ENCODE data around the gene PWWP2A. TPM values are rescaled to one million over a fixed set of nuclear protein-coding genes. Genes with fewer than 3 reads are reported as not detected.

The PWWP2A gene
- total RNA-seq, 1 experiment from 2014 or later = 15.3 TPM

DNA sequence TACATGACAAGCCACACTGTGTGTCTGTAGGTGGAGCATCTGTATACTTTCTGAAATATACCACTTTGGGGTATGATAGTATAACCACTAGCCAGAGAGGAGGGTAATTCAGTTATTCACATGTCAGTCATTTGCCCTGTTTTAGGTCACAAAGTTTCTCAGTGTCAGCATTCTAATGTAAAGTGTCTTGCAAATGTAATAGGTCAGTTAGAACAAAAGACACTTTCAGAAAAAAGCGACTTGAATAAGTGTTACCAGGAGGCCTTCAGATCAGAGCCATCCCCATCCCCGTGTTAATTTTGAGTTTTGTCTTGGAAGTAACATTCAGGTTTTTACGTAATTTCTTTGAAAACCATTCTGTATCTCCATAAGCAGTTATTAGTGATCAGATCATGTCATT lies 76.6 kb downstream of the PWWP2A start:
- H3K4me1 ChIP-seq (ENCODE audit: insufficient read depth, low read length) = peaks cover 28% of the 10 kb centered on the region
- no peak overlapping the region for H3K9ac ChIP-seq (ENCODE audit: low read length)
- H2AFZ ChIP-seq (ENCODE audit: low read length) = no peak overlapping the region
- no peak overlapping the region for H3K4me3 ChIP-seq (ENCODE audit: low read length)
- H3K9me3 ChIP-seq (ENCODE audit: low read length) = no peaks in the 10 kb centered on the region
- H3K9me2 ChIP-seq (replicated peaks; ENCODE audit: low read length) = no peaks in the 10 kb centered on the region
- intact Hi-C loops (cut with micrococcal nuclease) = no loop called here
- BruUV-seq (replicated peaks) = no TSS peak
- H4K20me1 ChIP-seq (ENCODE audit: low read length) = no peaks in the 10 kb centered on the region
- no peaks in the 10 kb centered on the region for H3F3A ChIP-seq (ENCODE audit: low read length, unreplicated experiment)
- H3K79me2 ChIP-seq (ENCODE audit: low read length) = no peaks in the 10 kb centered on the region
- peaks cover 31% of the 10 kb centered on the region for H3K36me3 ChIP-seq (ENCODE audit: low read depth, low read length)
- H3K27me3 ChIP-seq (ENCODE audit: low read length) = no peaks in the 10 kb centered on the region
- no peak overlapping the region for H3K4me2 ChIP-seq (ENCODE audit: low read length)
- no peak for ATAC-seq
- TF ChIP-seq EZH2phosphoT487 (IDR thresholded peaks at IDR 0.05; ENCODE audit: borderline replicate concordance, low read length) = no peak
- TF ChIP-seq, protein P1, sequence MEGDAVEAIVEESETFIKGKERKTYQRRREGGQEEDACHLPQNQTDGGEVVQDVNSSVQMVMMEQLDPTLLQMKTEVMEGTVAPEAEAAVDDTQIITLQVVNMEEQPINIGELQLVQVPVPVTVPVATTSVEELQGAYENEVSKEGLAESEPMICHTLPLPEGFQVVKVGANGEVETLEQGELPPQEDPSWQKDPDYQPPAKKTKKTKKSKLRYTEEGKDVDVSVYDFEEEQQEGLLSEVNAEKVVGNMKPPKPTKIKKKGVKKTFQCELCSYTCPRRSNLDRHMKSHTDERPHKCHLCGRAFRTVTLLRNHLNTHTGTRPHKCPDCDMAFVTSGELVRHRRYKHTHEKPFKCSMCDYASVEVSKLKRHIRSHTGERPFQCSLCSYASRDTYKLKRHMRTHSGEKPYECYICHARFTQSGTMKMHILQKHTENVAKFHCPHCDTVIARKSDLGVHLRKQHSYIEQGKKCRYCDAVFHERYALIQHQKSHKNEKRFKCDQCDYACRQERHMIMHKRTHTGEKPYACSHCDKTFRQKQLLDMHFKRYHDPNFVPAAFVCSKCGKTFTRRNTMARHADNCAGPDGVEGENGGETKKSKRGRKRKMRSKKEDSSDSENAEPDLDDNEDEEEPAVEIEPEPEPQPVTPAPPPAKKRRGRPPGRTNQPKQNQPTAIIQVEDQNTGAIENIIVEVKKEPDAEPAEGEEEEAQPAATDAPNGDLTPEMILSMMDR (conservative IDR thresholded peaks at IDR 0.05; ENCODE audit: low read depth, low read length) = no peak
- TF ChIP-seq EZH2 (IDR thresholded peaks at IDR 0.05; ENCODE audit: low read length, unreplicated experiment) = no peak
- ChIA-PET CTCF (no interaction called here), POLR2A (ENCODE audit: unreplicated experiment) (no interaction called here)
- H3K27ac ChIP-seq (ENCODE audit: low read length) = no peak overlapping the region
- no peak for DNase-seq

Other genes starting within 250 kb of the PWWP2A start
- 0.29 and 0.40 TPM in 2 replicates for gene ADRA1B, start 203.0 kb downstream of the PWWP2A start, total RNA-seq (2014; rRNA removed)
- gene TTC1, start 110.3 kb downstream of the PWWP2A start, total RNA-seq (2014; rRNA removed) = 61.4 and 65.0 TPM in 2 replicates
- 2.0 TPM in 1 of 2 replicates, not detected in the other for gene FABP6, start 110.1 kb upstream of the PWWP2A start, total RNA-seq (2014; rRNA removed)
- gene CCNJL, start 193.1 kb upstream of the PWWP2A start, total RNA-seq (2014; rRNA removed) = 7.7 and 9.3 TPM in 2 replicates

Data from PC-3 (cell line).